HG03103 (cell line): ENCODE measurements around the gene PPP2R2B.
"Not testable (repeated sequence)": the region's sequence is repeated elsewhere in the genome, so short reads cannot be mapped to it uniquely, and the experiment has no call there.

ENCODE experiments used
- ATAC-seq: cut with Tn5 transposase; IDR thresholded peaks from one replicate; pipeline ENCODE4 v1.9.1; 2021; ENCODE audit warnings: low read depth; ENCODE audit not compliant: unreplicated experiment

The PPP2R2B gene

DNA sequence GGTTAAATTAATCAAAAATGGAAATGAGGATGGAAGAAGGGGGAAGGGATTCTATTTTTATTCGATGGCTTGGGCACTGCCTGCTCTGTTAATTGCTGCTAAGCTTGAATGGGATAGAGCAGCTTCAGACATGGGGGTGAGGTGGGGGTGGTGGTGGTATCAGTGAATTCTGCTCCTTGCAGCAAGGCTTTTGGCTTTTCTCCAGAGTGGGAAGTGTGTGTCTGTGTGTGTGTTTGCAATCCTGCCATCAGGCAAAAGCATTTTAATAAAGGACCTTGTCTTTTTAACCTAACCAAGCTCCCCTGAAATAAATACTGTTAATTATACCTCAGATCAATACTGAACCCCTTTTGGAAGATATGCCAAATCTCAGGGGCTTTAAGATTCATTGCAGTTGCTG, 251.6 kb downstream of the PPP2R2B start:
- ATAC-seq: no peak

DNA sequence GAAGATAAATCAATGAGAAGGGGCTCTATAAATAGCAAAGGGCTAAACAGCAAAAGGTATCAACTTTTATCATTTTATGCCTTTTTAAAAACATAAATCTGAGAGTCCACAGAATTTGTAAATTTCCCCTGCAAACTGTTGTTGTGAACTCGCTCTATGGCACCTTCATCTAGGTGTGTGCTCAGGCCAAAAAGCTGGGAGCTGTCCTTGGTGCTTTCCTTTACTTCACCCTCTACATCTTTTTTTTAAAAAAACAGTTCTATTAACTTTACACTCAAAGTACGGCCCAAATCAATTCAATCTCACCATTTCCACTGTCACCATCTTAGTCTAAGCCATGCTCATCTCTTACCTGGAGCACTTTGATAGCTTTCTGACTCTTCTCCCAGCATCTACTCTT, 254.4 kb downstream of the PPP2R2B start:
- ATAC-seq: no peak

DNA sequence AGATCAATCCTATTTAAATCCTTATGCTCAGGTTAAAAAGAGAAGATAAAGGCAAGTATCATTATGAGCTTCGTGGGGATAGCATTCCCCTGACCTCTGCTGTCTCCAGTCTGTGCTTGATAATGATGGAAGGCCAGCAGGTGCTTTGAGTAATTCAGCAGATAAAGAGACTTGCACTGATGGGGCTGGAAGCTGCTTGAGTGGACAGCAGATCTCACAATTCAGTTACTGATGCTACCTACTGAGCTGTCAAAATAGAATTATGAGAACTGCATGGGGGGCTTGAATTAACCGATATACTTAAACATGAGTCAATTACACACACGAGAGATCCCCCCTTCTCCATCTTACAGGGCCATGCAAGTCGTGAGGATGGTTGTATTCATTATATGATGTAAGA, 254.9 kb downstream of the PPP2R2B start:
- no peak for ATAC-seq

DNA sequence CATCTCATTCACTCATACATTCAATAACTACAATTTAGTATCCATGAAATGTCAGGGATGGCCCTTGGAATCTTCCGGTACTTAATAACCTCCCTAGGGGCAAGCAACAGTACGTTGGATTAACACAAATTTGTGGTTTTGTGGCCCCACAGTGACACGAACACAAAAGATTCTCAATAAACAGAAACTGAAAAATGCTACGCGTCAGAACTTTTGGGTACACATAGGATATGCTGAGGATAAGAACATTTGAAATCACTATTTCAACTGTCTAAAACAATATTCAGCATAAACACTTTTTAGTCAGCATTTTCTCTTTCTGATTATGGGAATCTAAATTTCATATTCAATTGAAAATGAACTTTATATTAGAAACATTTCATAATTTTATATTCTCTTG, 255.5 kb downstream of the PPP2R2B start:
- no peak for ATAC-seq

DNA sequence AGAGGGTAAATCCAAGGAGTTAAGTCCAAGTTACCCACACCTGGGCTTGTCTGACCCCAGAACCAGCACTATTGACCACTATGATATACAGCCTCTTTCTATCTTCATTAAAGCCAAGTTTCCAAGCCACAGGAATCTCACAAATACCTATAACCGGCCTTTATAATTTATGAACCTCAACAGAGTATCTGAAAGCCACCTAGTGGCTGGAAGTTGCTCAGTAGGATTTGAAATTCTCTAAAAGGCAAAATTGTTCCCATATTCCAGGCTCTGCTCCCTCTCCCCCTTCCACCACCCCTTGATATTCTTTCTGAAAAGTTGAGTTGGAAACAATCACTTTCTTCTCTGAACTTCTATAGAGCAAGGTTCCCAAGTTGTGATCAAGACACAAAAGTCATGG, 256.2 kb downstream of the PPP2R2B start:
- no peak for ATAC-seq

DNA sequence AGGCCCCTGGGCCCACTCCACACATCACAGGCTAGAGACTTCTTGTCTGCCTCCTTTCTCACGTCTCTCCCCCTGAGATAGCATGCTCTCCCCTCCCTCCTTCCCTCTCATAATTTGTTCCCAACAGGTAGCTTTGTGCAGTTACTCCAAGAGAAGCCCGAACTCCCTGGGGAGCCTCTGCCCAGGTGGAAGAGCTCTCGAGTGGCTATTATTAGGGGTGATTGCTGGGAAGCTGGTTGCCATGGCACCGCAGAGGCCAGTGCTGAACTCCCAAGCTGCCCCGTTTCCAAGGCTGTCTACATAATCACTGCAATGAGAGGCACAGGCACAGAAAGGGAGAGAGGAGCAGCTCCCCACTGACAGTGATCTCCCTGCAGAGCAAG, 257.9 kb downstream of the PPP2R2B start:
- ATAC-seq: no peak

DNA sequence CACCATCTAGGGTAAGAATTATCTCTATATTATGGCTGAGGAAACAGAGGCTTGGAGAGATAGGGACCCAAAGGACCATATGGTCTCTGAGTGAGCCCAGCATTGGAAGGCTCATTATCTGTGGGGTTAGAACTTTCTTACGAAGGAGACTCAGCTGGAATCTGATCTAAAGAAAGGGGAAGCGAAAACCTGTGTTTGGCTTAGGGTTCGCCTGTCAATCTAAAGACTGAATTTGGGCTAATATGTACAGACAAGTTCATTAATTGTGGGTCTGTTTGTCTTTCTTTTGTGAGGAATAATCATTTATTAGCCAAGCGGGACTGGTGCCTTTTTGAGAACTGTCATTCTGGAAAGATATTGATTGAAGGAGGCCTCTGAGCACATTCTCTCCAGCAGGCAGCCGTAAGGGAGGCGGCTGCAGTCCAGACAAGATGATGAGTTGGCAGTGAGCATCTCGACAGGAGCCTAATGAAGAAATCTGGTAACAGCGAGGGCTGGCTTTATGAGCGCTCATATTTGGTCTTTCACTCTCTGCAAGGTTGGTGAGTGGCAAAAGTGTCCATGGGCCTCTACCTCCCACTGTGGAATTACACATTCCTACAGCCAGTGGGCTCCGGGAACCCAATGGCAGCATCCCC, 258.4 kb downstream of the PPP2R2B start:
- ATAC-seq: no peak

DNA sequence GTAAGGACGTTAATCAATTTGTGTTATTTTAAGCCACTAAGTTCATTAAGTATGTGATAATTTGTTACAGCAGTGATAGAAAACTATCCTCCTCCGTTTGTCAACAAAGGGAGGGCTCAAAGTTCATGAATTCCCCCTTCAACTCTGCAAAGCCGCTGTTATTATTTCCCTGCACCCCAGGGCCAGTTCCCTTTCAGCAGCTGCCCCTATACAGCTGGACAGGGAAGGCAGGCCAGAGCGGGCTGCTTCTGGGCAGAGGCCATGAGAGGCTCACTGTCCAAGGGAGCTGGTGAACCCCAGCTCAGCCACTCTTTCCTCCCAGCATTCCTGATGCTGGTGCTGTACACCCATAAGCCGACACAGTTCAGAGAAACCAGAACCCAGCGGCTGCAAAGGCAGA, 260.1 kb downstream of the PPP2R2B start:
- no peak for ATAC-seq

DNA sequence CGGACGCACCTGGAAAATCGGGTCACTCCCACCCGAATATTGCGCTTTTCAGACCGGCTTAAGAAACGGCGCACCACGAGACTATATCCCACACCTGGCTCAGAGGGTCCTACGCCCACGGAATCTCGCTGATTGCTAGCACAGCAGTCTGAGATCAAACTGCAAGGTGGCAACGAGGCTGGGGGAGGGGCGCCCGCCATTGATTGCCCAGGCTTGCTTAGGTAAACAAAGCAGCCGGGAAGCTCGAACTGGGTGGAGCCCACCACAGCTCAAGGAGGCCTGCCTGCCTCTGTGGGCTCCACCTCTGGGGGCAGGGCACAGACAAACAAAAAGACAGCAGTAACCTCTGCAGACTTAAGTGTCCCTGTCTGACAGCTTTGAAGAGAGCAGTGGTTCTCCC, 268.8 kb downstream of the PPP2R2B start:
- ATAC-seq: not testable (repeated sequence)

DNA sequence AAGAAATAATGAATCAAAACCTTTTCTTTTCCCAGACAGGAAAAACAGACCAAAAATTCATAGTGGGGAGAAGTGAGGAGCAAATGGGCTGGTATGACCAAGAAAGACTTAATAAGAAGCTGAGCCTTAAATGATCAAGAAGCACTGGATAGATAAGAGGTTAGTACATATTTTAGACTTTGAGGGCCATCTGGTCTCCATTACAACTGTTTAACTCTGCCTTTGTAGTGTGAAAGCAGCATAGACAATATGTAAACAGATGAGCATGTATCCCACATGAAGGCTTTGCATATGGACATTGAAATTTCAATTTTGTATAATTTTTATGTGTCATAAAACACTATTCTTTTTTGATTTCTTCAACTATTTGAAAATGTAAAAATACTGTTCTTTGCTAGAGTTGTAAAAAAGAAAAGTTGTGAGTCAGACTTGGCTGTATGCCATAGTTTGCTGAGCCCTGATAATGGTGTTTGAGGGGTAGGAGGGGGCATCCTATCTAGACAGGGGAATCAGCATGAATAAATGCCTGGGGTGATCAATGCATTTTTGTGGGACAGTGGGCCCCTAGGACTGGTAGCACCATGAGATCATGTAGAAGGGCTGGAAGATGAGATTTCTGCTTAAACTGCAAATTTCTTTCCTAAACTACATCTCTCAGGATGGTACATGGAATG, 270.8 kb downstream of the PPP2R2B start:
- no peak for ATAC-seq

DNA sequence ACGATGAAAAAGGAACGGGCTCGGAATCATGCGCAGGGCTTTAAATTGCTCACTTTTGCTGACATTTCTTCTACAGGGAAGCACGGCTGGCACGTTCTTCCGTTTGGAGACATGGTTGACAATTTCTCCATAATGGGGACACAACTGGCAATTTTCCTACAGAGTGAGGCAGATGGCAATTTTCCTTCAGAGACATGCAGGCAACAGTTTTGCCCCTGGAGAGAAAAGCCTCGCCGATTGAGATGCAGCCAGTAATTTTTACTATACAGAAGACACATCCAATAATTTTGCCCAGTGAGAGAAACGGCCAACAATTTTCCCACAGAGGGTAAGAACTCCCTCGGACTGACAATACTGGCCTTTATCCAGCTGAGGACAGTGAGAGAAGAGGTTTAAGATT, 271.7 kb downstream of the PPP2R2B start:
- no peak for ATAC-seq

DNA sequence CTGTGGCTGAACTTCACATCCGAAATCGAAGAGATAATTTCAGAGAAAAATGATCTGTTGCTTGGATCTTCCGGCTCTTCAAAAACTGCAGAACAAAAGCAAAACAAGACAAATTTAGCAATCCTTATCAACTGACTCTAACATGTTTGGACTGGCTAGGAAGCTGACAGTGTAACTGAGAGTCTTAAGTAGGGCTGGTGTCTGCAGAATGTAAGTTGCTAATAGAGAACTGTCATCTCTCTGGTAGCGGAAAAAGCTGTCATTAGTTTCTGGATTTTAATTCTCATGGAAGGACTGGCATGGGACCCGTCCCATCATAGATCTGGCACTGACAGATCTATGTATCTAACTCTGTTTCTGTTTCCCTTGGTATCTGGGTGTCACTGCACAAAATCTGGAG, 278.2 kb downstream of the PPP2R2B start:
- no peak for ATAC-seq

DNA sequence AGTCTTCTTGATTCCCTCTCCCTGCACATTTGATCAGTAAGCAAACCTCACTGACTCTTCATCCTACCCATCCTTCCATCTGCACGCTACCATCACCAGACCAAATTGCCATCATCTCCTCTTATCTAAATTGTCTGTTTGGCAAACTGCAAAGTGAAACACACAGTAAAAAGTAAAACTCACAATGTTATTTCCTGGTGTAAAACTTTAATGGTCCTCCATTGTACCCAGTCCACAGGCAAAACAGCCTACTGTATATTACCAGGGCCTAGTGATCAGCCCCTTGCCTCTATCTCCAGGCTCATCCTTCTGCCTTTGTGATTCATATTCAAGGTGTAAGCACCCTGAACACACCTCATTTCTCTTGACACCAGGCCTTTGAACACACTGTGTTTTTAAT, 279.3 kb downstream of the PPP2R2B start:
- no peak for ATAC-seq

DNA sequence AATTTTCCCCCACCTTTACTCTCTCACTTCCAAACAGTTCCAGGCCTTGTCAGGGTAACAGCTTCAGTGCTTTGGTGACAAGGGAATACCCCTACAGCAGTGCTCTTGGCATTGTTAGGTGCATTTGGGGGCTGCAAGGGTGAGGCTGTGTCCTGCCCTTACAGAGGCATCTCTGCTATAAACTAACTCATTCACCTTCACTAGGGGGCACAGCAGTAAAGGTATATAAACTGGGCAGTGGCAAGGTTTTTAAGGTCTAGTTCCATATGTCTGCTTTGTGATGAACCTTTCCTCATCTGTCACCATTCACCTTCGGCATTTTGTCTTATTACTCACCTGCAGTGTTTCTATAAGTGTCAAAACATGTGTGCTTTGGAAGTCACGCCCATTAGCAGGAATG, 283.5 kb downstream of the PPP2R2B start:
- ATAC-seq: no peak

DNA sequence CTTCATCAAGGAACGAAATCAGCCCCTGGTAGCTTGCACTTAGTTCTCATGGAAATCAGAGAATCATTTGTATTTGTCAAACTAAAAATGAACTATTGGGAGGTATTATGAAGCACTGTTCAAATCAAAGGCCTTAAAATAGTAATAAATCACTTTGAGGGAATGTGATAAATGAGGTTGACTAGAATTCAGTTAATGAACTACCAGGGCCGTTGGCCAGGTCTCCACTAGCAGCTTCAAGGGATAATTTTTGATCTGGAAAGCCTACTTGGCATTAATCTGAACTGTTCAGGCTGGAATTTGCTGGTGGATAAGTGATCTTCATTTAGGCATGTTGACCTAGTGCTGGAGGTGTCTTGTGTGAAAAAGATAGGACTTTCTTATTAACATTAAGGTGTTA, 286.2 kb downstream of the PPP2R2B start:
- no peak for ATAC-seq

DNA sequence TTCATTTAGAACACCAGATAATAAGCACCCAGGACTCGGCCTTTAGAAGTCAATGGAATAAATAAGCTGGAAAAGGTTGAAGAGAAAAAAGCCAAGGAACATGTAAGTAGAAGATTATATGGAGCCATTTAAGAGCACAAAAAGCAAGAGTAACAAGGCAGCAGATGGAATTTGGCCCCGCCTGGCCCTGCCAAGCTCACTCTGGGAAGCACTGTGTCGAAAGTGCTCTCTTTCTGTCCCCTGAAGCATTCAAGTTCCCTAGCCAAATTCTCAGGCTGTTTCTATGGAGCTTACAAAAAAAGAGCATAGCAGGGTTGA, 289.6 kb downstream of the PPP2R2B start:
- no peak for ATAC-seq

DNA sequence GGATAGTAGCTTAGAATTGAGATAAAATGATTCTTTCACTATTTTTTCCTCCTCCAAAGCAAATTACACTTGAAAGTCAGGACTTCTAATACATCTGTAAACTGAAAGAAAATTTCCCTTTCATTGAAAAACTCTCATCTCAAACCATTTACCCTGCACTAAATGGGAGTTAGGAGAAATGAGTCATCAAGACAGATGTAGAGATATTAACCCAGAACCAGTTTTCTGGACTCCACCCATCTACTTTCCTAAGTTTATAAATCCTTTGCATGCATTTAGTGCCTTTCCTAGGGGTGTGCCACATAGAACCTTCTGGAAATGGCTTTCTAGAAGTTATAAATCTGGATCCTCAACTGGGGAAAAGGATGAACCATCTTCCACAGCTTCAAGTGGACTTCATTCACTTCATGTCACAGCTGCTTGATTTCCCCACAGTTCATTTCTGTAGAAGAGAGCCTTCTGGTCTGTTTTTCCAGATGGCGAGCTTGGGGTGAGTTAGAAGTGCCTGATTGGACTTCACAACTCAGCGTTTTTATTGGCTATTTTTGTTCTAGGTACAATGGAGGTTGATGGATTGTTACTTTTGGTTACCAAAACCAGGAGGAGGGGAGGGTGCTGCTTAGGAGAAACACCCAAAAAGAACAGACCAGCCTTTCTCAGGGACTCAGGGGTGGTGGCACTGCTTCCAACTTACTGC, 290.1 kb downstream of the PPP2R2B start:
- no peak for ATAC-seq

DNA sequence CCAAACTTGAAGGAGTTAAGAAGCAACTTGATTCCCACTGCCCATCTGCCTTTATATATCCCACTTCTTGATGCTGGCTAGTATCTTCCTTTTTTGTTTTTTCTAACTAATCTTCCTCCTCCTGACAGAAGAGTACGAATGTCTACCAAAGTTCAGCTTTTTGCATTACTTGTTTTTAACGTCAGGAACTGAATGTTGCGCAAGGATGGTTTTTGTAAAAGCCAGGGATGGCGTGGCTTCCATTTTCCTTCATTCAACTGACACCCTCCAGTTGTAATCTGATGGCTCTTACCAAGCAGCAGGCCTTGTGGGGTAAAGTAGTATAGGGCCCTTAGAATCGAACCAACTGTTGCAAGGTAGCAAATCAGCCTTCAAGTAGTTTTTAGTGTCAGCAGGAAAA, 291.8 kb downstream of the PPP2R2B start:
- ATAC-seq: no peak

DNA sequence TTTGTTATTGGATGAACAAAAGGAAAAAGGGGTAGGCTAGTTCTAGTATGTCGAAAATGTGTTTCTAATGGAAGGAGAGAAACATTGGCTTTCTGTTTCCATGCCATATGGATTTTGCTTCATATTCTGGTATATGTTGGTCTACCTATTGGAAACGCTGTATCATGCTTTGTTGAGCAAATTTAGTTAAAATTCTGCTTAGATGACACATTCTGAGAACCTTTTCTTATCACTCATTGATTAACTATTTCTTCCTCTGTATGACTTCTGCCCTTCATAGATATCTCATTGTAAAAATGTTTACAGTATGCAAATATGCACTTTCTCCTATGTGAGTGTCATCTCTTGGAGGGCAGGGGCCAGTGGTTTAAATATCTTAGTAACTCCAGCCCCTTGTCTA, 293.8 kb downstream of the PPP2R2B start:
- ATAC-seq: no peak

DNA sequence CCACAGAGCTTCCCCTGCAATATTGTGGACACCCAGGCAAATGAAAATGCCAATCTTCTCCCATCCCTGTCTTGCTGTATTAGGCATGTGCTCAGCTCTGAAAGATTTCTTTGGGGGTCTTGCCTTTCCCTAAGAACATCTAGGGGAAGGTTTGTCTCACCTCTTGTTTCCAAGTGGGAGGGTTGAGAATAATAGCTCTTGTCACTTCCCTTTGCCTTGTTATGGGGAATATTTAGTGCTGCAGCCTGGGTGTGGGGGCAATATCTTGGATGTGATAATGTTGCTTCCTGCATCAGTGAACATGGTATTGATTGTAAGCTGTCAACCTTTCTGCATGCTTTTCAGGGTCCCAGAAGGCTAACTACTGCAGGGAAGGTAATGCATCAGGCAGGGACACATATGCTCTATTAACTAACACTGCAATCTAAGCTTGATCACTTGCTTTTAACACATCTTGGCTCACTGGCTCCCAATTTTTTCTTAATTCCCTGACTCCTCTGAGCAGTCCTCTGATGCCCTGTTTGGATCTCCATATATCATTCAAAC, 296.4 kb downstream of the PPP2R2B start:
- no peak for ATAC-seq

DNA sequence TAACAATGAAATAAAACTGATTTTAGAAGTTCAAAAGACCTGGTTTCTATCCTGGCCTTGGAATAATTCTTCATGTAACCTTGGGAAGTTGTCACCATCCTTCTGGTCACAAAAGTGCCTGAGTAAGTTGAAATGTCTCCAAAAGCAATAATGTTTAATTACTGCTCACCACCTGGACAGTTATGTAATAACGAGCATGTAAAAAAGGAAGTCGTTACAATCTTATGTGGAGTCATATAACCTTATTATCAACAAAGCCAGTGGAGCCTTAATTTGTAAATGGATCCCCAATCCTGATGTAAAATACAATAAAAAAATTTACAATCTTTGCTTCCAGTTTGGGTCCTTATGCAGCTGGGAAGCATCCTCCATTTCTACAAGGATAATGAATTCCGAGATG, 298.3 kb downstream of the PPP2R2B start:
- no peak for ATAC-seq

DNA sequence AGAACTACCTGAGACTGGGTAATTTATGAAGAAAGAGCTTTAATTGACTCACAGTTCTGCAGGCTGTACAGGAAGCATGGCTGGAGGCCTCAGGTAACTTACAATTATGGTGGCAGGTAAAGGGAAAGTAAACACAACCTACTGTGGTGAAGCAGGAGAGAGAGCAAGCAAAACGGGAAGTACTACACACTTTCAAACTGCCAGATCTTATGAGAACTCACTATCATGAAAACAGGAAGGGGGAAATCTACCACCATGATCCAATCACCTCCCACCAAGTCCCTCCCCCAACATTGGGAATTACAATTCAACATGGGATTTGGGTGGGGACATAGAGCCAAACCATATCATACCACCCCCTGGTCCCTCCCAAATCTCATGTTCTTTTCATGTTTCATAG, 303.8 kb downstream of the PPP2R2B start:
- ATAC-seq: no peak
